ENCODE data around the gene BRWD1.
A peak's percentile ranks its signal among the peaks of the same experiment; 100 is the strongest.

BRWD1 gene

DNA sequence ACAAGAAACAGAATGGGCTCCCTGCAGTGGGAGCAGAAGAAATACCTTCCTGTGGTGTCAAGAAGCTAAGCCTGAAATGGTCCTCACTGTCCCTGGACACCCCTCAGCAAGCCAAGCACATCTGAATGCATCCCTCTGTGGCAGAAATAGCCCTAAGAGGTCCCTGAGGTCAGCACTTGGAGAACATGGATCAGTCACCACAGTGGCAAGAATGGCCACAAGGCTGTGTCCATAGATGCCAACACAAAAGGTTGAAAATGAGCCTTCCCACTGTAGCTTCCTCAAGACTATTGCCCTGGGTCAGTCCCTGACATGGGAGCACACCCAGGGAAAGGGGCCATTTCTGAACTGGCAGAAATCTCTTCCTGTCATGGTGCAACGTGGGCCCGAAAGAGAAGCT, 157.9 kb downstream of the BRWD1 start:
- TF ChIP-seq, protein P1, sequence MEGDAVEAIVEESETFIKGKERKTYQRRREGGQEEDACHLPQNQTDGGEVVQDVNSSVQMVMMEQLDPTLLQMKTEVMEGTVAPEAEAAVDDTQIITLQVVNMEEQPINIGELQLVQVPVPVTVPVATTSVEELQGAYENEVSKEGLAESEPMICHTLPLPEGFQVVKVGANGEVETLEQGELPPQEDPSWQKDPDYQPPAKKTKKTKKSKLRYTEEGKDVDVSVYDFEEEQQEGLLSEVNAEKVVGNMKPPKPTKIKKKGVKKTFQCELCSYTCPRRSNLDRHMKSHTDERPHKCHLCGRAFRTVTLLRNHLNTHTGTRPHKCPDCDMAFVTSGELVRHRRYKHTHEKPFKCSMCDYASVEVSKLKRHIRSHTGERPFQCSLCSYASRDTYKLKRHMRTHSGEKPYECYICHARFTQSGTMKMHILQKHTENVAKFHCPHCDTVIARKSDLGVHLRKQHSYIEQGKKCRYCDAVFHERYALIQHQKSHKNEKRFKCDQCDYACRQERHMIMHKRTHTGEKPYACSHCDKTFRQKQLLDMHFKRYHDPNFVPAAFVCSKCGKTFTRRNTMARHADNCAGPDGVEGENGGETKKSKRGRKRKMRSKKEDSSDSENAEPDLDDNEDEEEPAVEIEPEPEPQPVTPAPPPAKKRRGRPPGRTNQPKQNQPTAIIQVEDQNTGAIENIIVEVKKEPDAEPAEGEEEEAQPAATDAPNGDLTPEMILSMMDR (IDR thresholded peaks at IDR 0.05; ENCODE audit: insufficient read depth, low read depth, low read length, missing control alignments), result no peak
- DNase-seq (ENCODE audit: low read depth), result no peak
- no peak overlapping the region for H3K4me3 ChIP-seq (ENCODE audit: low read depth, low read length)

GRCh38 chr21:39153842-39154241, 159.6 kb downstream of the BRWD1 start:
- TF ChIP-seq, protein P1 (IDR thresholded peaks at IDR 0.05; ENCODE audit: insufficient read depth, low read depth, low read length, missing control alignments), result no peak
- DNase-seq (ENCODE audit: low read depth), result no peak

GRCh38 chr21:39153373-39153772, 160.1 kb downstream of the BRWD1 start:
- H3K4me3 ChIP-seq (ENCODE audit: low read depth, low read length), result no peak overlapping the region
- DNase-seq (ENCODE audit: low read depth), result peak; percentile 18
- TF ChIP-seq, protein P1 (IDR thresholded peaks at IDR 0.05; ENCODE audit: insufficient read depth, low read depth, low read length, missing control alignments), result peak; percentile 49

More at GRCh38 chr21:39153842-39154241, 159.6 kb downstream of the BRWD1 start:
- no peak overlapping the region for H3K4me3 ChIP-seq (ENCODE audit: low read depth, low read length)

- no peak overlapping the region for H3K4me3 ChIP-seq (ENCODE audit: low read depth, low read length)
- TF ChIP-seq, protein P1 (IDR thresholded peaks at IDR 0.05; ENCODE audit: insufficient read depth, low read depth, low read length, missing control alignments), result no peak
- no peak for DNase-seq (ENCODE audit: low read depth)
Observed at GRCh38 chr21:39152271-39152670, 161.2 kb downstream of the BRWD1 start.

DNA sequence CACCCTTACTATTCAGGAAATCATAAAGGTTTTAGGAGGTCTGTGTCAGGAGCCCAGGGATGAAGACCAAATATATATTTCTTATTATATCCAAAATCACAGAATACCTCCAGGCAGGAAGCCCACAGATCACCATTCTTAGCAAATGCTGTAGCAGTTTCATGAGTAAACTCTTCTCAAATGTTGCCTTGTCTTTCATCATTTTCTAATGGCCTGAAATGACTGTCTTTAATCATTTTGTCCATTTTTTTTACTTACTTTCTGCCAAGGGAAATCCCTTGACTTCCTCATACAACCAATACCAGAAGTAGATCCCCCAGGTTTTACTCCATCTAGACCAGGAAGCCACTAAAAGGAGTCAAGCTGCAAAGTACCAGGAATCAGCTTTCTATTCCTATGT, 162.6 kb downstream of the BRWD1 start:
- TF ChIP-seq, protein P1 (IDR thresholded peaks at IDR 0.05; ENCODE audit: insufficient read depth, low read depth, low read length, missing control alignments), result no peak
- DNase-seq (ENCODE audit: low read depth), result no peak
- no peak overlapping the region for H3K4me3 ChIP-seq (ENCODE audit: low read depth, low read length)

- TF ChIP-seq, protein P1 (IDR thresholded peaks at IDR 0.05; ENCODE audit: insufficient read depth, low read depth, low read length, missing control alignments), result no peak
- no peak overlapping the region for H3K4me3 ChIP-seq (ENCODE audit: low read depth, low read length)
- DNase-seq (ENCODE audit: low read depth), result no peak
Observed at GRCh38 chr21:39150316-39150715, 163.1 kb downstream of the BRWD1 start.

- TF ChIP-seq, protein P1 (IDR thresholded peaks at IDR 0.05; ENCODE audit: insufficient read depth, low read depth, low read length, missing control alignments), result no peak
- no peak overlapping the region for H3K4me3 ChIP-seq (ENCODE audit: low read depth, low read length)
- no peak for DNase-seq (ENCODE audit: low read depth)
Observed at GRCh38 chr21:39149882-39150281, 163.6 kb downstream of the BRWD1 start.
